Cardiac septum (tissue), 1 donor: ENCODE data around the gene LTBP2. TPM values are rescaled to one million over a fixed set of nuclear protein-coding genes. Genes with fewer than 3 reads are reported as not detected.

Experiments used
- DNase-seq: peaks from one replicate; pipeline ENCODE4 v3.0.0-alpha.2; 2020; ENCODE audit warnings: low spot score
- intact Hi-C: fragments of 100-400 bp; cut with DNase I; formaldehyde crosslinking; loops from one replicate; pipeline ENCODE4 v1.14.0; 2022
- total RNA-seq: library from RNA; stranded (reverse); fragmentation: NEBNext Ultra II Directional; extraction: Animal tissue kit (Norgen Biotek cat#: 25700); gene quantifications from one replicate; pipeline ENCODE4 v1.2.1, GENCODE V29; 2021
- donor health status: DM: no; HTN: no; CAD: no.

Gene LTBP2
- total RNA-seq, 1 donor from 2014 or later: 93.7 TPM

DNA sequence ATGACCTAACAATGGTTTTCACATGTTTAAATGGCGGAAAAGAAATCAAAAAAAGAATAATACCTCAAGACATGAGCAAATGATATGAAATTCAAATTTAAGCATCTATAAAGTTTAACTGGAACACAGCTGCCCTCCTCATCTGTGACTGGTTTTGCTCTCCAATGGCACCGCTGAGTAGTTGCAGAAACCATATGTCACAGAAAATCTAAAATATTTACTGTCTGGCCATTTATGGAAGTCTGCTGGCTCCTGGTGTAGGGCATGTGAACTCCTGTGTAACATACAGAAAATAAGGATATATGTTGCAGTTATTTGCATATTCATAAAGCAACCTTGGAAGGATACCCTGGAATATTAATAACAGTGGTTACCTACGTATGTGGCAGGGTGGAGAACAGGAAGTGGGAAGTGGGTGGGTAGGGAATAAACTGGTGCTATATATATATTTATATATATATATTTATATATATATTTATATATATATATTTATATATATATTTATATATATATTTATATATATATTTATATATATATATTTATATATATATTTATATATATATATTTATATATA, 48.4 kb downstream of the LTBP2 start:
- DNase-seq: no peak
- intact Hi-C loops: no loop called here

DNA sequence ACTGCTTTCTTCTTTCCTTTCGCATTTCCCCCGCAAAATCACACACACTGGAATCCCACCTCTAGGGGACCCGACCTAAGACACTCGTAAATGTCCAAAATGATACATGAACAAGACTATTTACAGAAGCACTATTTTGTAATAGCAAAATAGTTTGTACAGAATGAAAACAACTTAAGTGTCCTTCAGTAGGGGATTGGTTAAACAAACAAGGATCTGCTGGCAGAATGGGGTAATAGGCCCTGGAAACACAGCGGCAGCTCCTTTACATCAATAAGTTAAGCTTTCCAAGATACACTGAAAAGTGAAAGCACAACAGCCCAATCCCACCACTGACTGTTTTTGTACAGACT, 48.8 kb downstream of the LTBP2 start:
- intact Hi-C loops: no loop called here
- no peak for DNase-seq

DNA sequence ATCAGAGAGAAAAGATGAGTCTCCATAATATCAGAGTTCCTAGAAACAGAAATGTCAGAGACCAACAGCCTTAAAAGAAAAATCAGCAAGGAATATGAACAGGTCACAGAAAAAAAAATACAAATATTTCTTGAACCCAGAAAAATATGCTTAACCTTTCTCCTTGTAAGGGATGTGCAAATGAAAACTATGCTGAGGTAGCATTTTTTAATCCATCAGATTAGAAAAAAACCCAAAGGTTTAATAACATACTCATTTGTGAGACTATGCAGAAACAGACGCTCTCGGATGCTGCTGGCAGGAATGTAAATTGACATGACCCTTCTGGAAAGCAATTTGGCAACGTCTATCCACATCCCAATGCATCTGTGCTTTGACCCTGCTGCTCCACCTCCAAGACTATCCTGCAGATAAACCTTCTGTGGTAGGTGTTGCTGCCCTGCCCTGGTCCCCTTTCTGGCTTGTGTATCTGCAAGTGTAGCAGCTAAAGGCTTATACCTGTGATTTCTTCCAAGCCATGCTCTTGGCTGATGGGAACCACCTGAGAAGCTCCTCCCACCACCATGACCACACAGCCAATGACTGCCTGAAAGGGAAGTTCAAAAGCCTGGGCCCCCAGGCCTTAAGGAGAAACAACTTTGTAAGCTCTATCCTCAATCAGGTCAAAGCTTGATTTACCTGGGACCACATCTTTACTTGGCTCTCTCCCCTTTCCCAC, 49.4 kb downstream of the LTBP2 start:
- intact Hi-C loops: no loop called here
- DNase-seq: no peak

DNA sequence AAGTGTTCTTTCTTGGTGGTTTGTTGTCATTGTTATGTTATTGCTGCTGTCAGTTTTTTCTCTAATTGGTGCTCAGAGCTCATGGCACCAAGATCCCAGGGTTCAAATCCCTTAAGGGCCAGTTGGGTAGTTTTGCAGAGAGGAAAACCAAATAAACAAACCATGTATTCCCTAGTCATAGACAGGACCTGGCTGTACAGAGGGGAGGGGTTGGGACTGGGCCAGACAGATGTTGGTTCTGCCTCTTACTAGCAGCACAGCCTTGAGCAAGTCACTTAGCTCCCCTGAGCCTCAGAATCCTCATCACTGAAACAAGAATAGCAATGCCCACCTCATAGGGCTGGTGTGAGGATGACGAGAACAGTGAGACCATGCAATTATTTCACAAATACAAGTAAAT, 53.4 kb downstream of the LTBP2 start:
- no peak for DNase-seq
- intact Hi-C loops: no loop called here

DNA sequence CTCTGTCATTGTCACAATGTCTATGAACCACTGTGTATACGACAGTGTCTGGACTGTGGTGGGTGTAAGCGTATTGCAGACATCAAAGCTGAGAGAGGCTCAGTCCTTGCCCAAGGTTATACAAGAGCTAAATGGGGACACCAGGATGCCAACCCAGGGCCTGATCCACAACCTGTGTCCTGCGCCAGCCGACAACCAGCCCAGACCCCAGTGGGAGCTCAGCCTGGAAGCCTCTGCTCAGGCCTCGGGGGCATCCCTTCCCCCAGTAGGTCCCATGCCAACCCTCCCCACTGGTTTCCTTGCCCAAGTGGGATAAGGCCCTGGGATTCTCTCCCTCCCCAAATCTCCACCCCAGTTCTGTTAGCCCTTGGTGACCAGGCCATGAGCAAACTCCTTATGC, 54.3 kb downstream of the LTBP2 start:
- no peak for DNase-seq
- intact Hi-C loops: no loop called here

DNA sequence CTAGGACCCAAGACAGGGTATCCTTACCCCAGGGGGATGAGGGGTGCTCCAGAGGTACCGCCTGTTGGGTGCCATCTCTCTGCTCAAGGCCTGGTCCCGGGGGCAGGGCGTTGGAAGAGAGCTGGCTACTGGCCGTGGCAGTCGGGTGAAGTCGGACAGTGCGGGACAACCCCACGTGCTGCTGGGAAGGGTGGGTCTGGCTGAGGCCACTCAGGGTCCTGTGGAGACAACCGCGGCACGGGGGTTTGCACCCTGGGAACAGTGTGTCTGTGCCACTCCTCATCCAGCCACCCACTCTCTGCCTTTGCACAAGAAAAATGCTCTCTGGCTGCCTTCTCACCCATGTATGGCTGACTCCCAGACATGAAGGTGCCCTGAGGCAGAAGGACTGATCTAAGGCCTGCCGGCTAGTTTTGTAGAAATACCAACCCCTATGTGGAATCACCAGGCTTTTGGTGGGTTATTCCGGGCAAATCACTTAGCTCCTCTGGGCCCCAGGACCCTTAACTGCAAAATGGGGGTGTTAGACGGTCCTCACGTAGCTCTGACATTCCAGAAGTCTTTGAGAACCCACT, 56.5 kb downstream of the LTBP2 start:
- no peak for DNase-seq
- intact Hi-C loops: no loop called here

DNA sequence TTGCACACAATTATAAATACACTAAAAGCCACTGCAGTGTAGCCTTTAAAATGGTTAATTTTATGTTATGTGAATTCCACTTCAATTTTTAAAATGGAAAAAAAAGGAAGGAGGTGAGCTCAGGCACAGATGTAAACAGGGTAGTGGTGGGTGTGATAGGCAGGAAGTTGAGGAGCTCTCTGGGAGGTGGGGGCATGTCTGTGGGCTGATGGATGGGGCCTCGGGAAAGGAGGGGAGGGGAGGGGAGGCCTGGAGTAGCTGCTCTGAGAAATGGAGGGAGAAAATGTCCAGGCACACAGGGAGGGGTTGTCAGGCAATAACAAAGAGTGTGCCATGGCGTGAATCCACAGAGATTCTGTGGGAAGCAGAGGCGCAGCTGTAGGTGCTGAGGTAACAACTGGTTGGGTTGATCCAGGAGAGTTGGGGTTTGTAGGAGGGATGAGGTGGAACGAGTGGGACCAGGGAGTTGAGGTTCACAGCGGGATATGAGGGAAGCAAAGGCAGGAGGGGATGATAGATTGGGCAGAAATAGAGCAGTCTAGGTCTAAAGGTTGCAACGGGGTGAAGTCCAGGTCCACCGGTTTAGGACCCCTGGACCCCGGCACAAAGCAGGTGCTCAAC, 57.2 kb downstream of the LTBP2 start:
- intact Hi-C loops: no loop called here
- no peak for DNase-seq

DNA sequence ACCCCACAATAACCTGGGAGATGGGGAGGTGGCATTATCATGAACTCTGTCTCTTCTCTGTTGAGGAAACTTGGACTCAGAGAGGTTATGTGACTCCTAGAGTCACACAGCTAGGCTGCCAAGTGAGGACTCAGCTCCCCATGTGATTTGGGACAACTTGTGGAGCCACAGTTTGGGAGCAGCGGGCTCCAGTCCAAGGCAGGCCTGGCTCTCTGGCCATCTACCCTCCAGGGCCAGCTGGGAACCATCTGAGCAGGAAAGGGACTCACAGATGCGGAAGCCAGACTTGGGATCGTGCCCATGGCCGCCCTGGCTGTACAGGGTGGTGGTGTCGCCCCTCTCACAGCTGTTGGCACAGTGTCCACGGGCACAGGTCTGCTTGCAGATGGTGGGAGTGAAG, 59.4 kb downstream of the LTBP2 start:
- DNase-seq: no peak
- intact Hi-C loops: no loop called here

DNA sequence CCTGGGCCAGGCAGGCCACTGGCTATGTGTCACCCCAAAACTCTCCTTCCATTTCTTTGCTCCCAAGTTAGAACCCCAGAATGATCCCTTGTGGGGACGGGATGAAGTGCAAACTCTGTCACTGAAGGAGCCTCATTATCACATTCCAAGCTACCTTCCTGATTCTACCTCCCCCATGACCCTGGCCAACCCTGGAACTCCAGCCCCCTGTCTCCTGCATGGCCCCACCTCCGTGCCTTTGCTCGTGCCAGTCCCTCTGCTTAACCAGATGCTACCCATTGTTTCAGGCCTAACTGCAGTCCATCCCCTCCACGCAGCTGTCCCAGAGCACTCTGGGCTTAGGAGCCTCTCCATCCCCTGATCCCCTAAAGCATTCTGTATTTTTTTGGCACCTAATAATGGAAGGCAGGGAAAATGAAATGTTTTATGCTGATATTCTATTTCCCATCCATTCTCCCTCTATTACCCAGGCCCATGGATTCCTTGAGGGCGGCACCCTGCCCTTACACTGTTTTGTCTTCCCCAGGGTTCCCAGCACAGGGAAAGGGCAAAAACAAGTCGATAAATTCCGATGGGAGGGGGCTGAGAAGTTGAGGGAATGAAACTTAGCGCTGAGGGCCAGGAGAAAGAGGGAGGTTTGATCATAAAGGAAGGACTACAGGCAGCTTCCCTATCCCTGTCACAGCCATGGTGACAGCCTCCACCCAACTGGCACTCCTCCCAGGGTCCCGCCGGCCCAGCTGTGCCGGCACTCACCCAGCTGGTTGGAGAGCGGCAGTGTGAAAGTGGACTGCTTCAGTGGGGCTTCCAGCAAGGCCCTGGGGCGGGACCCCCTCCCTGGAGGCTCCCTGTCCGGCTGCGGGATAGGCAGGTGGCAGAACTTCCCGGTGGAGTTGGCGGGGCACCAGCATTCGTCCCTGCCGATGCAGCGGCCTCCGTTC, 60.3 kb downstream of the LTBP2 start:
- intact Hi-C loops: no loop called here

DNA sequence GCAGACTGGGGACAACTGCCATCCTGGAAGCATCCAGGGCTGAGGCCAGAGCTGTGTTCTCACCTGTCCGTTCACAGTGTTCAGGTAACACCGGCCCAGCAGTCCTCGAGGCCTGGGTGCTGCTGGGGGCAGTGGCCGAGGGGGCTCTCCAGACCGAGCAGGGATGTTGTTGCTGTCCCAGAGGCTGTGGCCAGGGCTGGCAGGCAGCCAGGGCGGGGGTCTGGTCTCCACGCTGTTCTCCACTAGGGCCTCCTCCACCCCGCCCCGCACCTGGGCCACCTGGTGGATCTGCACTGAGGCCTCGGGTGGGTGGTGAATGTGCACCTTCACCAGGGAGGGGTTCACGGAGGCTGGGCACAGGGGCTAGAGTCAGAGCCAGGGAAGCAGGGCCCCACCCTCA, 61.0 kb downstream of the LTBP2 start:
- intact Hi-C loops: no loop called here
- DNase-seq: no peak

More for the DNA sequence above, 60.3 kb downstream of the LTBP2 start:
- no peak for DNase-seq

DNA sequence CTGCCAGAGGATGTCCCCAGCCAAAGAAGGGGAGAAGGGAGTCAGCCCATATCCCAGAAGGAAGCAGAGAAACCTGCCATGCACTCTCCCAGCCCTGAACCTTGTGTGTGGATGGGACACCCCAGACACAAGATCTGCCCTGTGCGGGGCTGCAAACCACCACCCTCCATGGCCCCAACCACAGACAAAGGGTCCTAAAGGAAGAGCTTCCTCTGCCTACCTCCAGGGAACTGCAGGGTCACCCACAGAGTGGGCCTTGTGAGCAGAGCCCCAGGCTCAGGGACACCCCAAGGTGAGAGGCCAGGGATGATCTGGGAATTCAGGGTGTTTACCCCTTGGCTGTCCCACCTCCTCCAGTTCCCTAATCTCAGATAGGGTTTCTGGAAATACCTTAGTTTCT, 62.0 kb downstream of the LTBP2 start:
- intact Hi-C loops: no loop called here
- DNase-seq: no peak

DNA sequence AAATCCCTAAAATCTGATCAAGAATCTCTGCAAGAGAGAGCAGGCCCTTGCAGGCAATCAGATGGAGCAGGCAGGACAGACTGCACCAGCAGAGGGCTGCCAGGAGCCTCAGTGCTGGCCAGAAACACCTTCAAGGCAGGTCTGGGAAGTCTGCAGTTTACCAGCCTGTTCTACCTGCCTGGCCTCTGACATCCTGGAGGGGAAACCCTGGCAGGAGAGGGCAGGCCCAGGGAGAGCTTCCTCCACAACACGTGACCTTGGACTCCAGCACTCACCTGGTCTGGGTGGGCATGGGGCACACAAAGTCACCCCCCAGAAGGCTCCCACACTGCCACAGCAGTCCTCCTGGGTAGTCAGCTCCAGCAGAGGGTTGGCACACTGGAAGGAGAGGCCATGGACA, 62.4 kb downstream of the LTBP2 start:
- no peak for DNase-seq
- intact Hi-C loops: no loop called here

DNA sequence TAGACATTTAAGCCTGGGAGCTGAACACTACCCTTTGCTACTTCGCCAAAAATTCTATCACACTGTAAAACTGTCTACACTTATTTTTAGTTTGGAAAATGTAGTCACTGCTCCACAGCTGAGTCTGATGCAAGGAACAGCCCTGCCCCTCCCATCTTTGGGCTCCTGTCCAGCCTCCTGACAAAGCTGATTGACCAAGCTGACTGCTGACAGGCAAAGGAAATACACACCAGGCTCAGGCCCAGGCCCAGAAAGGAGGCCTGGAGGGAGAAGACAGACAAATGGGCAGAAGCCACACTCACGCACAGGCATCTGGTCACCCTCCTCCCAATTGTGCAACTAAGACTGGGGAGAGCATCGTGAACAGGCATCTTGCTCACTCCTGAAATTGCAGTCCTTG, 63.2 kb downstream of the LTBP2 start:
- DNase-seq: peak; percentile 87
- intact Hi-C loops: no loop called here

DNA sequence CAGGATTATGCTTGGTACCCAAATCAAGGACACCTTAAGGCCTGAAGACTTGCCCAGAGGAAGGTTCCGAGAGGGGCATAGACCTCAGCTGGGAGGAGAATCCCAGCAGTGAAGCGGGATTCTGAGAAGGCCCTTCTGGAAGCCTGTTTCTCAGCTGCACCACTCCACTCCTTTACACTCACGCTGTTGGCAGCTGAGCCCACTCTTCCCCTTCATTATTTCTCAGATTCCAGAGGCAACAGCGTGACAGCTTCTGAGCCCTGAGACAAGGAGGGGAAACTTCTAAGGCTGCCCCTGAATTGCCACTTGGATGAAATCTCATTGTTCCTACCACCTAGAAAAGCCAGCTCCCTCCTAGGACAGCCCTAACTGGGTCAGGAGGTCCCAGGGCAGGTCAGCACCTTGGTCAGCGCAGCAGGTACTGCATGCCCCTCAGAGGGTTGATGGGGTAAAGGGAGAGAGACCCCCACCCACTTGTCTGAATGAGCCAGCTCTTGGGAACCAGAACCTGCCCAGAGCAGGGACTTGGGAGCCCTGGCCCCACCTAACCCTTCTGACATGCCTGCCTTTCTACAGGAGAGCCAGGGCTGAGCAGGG, 64.6 kb downstream of the LTBP2 start:
- intact Hi-C loops: no loop called here
- no peak for DNase-seq

DNA sequence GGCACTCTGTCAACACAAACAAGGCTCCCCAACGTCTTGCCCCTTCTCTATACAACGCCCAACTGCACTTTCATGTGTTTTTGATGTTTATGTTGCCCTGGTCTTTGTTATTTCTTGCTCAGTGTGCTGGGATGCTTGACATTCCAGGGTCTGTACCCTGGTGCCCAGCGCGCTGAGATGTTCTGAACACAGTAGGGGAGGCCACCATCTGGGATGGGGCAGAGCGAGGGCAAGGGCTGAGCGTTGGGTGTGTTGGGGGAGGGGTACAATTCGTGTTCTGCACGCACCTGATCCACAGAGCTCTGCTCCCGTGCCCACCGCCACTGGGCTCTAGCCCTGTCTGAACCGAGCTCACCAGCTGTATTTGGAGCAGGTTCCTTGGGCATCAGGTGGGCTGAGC, 65.6 kb downstream of the LTBP2 start:
- DNase-seq: no peak
- intact Hi-C loops: no loop called here

DNA sequence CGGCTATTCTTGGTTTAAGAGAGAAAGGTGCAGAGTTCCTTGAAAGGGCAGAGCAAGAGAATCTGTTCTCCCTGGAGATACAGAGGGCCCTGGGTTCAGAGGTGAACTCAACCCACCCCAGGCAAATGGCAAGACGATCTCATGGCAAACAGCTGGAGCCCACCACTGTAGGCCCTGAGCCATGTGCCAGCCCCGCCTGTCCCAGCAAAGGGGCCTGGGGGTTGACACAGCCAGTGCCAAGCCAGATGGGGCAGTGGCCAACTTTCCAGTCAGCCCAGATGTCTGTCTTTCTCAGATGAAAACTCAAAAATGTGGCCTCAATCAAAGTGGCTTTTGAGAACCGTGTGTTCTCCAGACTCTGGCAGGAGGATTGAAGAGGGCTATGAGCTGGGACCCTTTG, 66.7 kb downstream of the LTBP2 start:
- no peak for DNase-seq
- intact Hi-C loops: no loop called here

DNA sequence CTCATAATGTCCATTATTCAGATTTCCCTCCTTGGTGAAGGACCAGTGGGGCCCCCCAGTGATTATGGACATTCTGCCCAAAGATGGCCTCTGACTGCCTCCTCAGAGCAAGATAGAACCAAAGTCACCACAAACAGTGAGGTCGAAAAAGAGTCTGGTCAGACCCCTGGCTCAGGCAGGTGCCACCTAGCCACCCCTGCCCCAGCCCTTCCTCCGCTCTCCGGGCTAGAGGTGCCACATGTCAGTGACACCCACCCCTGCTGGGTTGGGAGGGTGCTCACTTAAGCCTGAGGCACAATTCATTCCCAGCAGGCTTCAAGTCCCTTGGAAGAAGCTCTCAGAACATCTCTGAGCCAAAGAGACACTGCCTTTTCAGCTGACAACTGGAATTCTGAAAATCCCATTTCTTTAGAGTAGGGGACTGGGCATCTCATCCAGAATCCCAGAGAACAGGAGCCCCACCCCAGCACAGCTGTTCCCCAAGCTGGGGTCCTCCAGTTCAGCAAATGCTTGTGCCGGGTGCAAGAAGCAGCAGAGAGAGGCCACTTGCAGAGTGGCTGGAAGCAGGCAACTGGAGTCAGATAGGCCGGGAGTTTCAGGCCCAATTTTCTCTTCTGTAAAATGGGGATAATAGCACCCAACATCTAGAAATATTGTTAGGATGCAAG, 68.1 kb downstream of the LTBP2 start:
- DNase-seq: no peak
- intact Hi-C loops: no loop called here

DNA sequence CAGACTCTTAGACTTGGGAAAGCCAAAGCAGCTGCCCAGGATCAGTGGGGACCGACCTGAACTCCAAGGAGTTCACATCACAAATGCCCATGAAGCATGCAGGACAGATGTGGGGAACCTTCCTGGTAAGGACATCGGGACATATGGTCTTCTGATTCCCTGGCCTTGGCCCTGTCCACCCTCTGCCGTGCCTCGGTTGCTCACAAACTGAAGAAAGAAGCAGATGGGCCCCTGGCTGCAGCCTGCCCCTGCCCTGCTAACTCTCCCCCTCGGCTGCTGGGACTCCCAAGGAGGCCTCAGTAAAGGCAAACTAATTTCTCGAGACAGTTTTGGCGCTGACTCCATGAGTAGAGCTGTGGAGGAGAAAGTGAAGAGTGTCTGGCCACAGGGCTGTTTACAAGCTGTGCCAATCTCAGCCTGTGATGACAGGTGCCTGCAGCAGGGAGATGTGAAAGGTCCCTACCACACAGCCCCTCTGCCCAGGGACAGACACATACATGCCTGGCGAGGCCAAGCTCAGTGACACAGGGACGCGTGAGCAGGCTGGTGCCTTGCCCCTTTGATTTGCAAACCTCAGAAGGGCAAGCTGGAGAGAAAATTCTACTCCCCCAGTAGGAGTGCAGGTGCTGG, 69.9 kb downstream of the LTBP2 start:
- DNase-seq: no peak
- intact Hi-C loops: no loop called here

DNA sequence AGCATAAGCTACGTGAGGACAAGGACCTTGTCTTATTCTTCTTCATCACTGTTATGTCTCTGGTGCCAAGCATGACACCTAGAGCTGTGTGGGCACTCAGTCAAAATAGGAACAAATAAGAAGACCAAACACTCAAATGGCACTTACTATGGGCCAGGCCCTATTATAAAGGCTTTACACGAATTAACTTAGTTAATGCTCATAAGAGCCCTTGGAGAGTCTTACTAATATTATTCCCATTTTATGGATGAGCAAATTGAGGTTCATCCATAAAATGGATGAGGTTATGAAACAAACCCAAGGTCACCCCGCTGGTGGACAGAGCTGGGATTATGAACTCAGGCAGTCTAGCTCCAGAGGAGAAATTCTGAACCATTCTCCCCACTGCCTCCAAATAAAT, 70.8 kb downstream of the LTBP2 start:
- intact Hi-C loops: no loop called here
- DNase-seq: no peak
